Stimulated activated CD4-positive, alpha-beta T cell treated with anti-CD3 and anti-CD28 coated beads, Interleukin-15, amount 100 ng/mL, for 1 hour (primary cell): Measurements from ENCODE around the gene AFF2.
"Not testable (repeated sequence)": the region's sequence is repeated elsewhere in the genome, so short reads cannot be mapped to it uniquely, and the experiment has no call there.

Source experiments
- DNase-seq, 2 donors: peaks; one replicate each; pipeline ENCODE4 v3.0.0-alpha.2; 2020; ENCODE audit warnings: low read depth in 1 of 2, low spot score in 1 of 2

The AFF2 gene

DNA sequence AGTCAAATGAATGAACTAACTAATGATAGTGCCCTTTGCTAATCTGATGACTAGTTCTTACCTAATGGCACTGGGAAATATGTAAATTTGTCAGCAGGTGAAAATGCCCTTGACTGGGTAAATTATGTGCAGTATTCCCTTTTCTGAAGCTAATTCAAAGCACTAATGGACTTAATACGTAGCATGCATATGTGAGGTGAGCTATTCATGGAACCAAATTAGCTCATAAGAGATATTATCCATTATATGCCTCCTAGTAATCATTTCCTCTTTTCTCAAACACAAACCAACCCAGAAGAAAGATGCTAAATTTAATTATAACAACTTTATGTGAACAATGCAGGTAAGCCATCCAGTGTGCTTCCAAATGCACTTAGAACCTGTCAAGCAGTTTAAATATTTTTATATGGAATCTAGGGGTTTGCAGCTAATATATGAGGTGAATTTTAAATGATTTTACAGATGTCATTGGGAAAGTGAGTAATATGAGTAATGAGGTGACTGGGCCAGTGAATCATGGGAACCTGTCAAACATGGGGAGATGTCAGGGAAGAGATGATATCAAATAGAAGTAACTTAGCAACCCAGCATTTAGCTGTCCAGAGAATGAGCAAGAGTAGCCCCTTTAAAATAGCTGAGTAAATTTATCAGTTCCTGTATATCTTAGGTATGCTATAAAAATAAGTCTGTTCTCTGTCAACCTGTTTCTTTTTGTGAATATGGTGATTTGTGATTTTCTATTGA lies 315.0 kb downstream of the AFF2 start:
- DNase-seq = no peak

DNA sequence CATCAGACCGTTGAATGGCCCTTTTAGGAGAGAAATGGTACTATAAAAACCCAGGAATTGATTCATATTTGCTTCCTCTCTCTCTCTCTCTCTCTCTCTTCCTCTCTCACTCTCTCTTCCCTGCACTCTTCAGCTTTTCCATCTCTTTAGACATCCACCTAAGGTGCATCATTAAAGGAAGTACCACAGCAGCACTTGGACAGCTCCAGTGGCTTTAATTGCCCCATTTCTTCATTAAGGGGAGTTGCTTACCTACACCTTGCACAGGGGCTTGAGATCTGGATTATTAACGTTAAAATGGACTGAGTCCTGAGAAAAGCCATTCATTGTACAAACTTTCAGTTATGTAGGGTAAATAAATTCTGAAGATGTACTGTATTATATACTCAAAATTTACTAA lies 323.6 kb downstream of the AFF2 start:
- no peak for DNase-seq

DNA sequence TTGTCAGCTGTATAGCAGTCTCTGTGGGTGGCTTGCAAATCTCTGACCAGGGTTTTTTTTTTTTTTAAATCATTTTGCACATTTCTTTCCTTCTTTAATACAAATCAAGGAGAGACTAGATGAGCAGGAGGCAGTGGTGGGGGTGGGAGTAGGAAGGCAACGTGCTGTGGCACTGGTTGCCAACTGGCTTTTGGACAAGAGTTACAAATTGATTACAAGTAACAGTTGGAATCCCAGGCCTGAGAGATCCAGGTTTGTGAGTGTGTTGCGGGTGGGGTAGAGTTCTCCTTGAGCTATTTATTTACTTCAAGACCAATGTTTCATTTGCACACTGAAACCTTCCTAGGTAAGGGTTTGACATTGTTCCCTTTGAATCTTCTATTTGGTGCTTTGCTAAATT lies 325.3 kb downstream of the AFF2 start:
- DNase-seq = no peak

DNA sequence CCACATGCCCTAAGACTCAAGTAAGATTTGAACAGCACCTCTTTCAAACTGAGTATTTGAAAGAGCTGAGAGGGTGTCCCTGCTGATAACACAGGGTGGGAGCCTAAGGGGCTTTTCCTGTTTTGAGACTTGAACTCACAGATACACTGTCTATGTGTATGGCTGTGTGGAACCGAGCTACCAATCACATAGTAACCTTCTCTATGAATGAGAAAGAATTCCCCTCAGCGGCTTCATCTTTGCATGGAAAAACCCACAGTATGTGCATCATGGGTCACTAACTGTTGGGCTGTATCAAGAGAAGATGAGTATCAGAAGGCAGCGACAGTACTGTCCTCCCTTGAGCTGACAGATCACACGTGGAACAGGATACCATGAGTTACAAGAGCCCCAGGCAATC lies 336.3 kb downstream of the AFF2 start:
- no peak for DNase-seq

DNA sequence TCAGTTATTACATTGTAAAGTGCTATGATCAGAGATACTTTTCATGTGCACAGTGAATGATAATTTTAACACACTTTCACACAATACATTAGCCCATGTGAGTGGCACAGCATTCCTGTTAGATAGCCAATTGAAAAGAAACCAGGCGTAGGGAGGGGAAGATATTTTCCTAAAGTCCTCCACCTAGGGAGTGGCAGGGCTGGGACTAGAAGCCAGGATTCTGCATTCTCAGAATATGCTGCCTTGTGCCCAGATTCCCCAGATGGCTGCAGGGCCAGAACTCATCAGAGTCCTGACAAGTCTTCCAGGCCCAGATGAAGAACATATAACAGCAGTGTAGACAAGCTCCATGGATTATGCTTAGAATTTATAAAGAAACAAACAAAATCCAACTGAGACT lies 350.2 kb downstream of the AFF2 start:
- no peak for DNase-seq

DNA sequence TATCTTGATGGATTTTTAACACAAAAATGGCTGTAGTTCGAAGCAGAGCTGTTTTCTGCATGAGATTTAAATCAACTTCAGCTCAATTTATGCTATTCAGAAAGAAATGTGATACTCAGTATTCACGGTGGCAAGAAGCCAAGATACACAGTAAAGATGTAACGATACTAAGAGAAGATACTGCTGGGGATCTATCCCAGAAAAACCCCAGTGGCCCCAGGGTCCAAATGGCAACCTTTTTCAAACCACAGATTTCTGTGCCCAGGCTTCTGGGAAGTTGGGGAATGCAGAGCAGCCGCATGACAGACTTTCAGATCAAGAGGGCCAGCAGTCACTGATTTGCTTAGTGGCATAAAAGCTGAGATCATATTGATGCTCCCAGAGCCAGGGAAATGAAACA lies 353.9 kb downstream of the AFF2 start:
- DNase-seq = no peak

DNA sequence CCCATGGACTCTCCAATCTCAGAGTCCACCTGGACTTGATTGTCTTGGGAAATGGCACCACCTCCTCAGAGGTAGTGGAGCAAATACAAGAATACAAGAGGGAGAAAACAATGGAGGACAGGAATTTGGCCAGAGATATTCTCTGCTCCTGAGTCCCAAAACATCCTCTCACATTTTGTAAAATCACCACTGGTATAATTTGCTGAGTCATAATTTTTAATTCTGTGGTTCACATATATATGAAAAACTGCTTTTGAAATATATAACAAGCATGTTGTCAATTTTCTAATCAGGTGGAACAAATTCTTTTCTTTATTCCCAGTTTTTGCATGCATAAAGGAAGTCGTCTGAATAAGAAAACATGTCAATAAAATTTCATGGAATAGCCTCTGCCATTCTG lies 356.1 kb downstream of the AFF2 start:
- no peak for DNase-seq

DNA sequence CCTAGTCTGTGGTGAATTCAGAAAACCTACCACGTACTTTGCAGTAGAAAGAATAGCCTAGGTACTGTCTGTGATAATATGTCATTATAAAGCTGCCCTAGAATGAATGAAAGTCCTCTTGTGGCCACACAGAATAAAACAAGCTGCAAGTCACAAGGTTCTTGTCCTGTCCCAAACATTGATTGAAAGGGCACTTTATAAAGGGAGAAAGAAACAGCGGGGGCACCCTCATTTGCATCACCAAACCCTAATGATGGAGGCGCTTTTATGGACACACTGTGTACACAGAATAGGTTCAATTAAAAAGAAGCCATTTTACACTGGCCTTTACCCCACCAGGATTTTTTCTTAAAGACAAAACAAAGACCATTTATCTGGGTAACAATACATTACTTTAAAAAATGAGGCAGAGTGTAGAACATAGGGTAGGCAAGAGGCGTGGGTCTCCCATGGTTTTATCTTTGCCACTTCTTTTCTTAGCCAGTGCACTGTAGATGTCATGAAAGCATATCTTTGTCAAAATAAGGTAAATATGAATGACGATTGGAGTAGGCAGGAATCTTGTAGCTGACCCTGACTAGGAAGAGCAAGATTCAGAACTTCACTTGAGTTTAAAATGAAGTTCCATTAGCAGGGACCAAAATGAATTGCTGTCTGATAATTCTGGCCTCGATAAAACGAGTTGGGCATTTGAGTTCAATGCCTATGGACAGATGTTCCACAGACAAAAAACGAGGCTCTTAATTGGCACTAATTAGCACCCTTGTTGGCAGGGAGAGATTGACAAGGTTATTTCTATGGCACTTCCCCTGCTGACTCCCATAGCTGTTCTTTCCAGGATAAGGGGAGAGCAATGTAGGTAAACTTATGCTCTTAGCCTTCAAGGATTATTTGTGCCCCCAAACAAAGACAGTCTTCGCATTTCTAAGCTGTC lies 365.1 kb downstream of the AFF2 start:
- no peak for DNase-seq

DNA sequence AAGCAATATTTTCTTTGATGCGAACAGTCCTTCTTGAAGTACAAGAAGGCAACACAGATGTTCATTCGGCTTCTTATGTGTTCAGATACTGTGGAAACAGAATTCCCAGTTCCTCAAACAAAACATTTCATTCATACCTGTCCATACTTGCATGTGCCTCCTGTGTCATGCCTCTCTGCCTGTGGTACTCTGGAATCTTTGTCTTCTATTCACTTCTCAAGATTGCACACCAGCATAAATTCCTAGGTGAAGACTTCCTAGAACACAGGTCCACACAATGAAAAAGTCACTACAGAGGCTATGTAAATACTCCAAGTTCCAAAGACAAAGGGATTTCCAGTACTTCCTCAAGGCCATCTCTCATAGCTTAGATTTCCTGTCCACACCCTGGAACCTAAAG lies 367.2 kb downstream of the AFF2 start:
- no peak for DNase-seq

DNA sequence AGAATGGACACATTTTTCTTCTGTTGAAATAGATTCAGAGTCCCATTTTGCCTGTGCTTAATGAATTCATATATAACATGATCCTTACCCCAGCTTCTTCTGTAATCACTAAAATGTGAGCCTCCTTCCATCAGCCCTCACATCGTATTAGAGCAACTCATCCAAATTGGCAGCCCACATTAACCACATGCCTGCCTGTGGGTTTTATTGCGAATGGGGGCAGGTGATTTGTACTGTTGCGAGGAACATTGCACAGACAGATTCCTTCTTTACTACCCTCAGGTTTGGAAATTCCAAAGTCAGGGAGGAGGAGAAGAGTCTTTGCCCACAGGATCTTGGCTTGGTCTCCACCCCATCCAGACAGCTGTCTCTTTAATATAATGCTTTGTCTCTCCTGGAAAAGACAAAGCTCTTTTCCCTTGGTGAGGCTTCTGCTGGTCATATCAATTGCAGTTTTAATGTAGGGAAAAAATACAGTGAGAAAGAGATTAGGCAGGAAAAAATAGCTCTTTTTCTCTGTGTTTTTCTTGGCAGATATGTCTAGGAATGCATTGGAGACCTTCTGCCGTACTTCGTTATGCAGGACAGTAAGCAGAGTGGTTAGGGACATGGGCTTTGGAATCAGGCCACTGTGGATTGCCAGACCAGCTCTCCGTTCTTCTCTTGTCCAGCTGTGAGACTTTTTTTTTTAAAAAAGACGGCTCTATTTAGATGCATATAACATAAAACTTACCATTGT lies 371.2 kb downstream of the AFF2 start:
- no peak for DNase-seq

DNA sequence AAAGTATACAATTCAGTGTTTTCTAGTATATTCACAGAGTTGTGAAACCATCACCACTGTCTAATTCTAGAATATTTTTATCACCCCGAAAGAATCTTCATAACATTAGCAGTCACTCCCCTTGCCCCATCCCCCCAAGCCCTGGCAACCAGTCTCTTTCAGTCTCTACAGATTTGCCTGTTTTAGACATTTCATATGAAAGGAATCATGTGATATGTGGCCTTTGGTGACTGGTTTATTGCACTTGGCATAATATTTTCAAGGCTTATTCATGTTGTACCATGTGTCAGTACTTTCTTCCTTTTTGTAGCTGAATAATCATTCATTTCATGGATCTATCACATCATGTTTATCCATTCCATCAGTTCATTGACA lies 371.7 kb downstream of the AFF2 start:
- DNase-seq = no peak

DNA sequence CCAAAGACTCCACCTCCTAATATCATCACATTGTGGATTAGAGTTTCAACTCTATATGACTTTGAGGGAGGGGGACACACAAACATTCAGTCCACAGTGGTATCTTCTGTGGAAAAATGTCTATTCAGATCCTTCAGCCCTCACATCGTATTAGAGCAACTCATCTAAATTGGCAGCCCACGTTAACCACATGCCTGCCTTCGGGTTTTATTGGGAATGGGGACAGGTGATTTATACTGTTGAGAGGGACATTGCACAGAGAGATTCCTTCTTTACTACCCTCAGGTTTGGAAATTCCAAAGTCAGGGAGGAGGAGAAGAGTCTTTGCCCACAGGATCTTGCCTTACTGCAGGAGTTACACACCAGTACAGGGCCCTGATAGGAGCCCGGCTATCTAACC lies 372.5 kb downstream of the AFF2 start:
- no peak for DNase-seq

DNA sequence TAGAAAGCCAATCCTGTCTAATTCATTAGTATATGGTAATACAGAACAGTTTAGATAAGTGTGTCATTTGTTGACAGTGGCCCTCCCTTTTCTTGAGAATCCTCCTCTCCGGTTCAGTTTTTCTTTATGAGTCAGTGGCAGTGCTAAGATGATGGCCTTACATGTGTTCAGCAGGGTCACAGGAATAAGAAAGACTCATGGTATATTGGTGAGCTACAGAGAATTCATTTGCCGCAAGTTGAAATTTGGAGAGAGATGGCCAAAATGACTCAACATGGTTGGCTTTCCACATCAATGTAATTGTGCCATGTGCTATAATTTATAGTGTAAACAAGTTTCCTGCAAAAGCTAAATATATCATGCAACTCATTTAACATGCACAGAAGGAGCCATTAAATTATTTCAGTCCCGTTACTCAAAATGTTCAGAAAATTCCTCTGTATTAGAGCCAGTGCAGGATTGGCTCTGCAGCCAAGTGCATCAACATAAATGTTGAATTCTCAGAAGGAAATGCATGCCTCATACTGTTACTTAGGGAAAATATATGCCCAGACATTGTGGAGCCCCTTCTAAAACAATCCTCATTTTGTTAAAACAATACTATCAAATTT lies 374.3 kb downstream of the AFF2 start:
- DNase-seq = no peak

DNA sequence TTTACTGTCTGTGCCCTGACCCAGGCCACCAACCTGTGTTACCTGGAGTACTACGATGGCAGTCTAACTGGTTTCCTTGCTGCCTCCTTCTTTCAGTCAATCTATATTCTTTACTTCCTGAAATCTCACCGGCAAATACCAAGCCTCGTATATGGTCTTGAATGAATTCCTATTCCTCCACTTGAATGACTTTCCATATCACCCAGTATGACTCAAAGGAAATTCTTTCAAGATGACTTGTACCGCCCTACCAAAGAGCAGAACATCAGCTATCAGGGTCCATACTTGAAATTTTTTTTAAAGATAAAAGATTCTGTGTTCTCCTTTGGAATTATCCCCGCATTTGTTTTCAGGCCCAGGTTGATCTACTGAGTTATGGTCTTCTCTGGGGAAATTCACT lies 378.0 kb downstream of the AFF2 start:
- DNase-seq = no peak

DNA sequence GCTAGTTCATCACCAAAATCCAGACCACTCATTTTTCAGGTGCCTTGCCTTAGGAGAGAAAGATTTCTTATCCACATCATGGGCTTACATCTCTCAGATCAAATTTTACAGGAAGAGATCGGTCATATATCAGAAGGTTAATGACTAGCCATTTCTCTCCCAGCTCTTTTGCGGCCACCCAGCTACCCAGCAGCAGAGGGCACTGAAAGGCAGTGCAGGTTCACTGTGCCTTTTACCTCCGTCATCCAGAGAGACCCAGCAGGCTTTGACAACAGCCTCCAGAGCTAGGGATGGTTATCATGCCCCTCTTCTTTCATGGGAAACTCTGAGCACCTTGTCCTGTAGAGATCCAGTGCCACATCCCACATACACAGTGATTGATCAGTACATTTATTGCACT lies 384.8 kb downstream of the AFF2 start:
- DNase-seq = no peak

DNA sequence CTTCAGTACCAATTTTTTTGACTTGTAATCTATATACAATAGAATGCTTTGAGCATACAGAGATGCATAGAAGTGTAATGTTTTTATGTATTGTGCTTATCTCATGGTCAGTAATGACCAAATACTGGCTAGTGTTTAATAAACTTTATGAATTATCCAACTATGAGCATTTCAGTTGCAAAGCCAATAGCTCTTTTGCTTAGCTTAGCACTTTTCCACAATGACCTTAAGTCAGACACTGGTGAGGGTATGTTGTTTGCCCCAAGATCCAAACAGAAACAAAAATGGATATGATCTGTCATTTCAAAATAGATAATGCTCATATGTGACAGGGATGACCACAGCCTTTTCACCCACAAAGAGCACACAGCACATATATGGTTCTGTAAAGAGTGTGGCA lies 393.0 kb downstream of the AFF2 start:
- no peak for DNase-seq

DNA sequence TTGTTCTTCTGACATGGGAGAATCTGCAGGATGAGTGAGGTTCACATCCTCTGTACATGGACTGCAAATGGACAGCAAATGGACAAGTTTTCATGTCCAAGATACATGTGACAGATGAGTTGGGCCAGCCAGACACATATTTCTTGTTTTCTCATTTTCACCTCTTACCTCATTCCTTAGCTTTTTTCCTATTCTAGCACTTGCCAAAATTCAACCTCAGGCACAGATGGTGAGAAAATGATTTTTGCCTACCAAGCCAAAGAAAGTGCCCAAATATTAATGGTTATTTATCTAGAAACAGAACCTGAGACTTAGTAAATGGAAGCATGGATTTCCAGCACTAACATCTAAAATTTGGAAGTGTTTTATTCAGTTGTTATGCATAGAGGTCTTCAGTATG lies 402.2 kb downstream of the AFF2 start:
- DNase-seq = no peak

DNA sequence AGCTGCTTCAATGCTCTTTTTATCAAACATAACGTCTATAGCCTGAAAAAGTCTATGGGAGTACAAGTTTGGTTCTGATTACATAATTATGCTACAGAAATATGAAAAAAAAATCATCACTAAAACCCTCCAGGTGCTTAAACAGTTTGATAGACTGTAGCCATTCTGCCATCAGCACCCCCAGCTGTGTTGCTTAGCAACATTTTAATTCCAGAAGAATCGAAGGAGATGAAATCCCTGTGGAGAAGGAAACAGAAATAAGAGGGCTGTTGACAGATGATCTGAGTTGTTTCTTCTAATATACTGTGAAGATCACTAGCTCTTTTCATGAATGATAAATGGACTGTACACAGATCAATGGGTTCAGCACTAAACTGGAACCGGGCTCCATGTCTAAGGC lies 402.8 kb downstream of the AFF2 start:
- DNase-seq = no peak

DNA sequence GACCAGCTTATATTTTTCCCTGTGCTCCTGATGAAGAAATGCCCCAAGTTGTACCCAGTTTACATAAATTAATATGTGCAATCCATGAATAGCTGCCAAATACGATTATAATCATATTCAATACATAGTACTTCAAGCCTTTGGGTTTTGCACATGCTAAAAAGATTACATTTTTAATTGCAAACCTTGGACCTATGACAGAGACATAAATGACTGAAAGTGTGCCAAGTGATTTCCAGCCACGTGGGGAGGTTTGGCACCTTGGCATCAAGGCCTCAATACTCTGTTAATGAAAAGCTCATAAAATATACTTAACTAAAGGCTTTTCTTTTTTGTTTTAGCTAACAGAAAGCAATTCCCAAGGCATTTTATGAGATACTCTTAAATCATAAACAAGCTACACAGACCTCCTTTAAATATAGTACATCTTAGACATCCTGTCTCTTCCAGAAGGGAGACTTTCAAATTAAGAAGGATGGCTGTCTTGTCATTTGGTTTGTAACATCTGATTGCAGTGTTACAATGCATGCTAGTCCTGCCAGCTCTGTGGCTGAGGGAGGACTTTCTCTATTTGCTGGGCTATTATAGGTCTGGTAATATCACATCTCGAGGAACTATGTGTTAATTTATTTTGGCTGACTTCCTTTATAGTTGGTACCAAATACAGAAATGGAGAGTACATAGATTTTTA lies 404.1 kb downstream of the AFF2 start:
- no peak for DNase-seq

DNA sequence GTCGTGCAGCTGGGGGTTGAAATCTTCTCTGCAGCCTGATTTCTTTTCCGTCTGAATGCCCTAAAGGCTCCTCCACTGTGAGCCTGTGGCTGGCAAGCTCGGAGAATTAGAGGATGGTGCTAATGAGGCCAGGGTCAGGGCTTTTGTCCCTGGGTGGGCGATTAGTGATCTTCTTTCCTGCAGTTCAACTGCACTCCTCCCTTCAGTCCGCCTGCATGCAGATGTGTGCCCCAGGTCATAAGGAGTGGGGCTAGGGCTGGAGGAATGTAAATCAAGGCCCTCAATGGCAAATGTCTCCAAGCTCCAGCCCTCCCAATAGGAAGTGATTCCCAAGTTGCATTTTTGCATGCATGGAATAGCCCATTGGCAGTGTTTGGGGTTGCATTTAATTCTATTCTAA lies 405.0 kb downstream of the AFF2 start:
- no peak for DNase-seq

DNA sequence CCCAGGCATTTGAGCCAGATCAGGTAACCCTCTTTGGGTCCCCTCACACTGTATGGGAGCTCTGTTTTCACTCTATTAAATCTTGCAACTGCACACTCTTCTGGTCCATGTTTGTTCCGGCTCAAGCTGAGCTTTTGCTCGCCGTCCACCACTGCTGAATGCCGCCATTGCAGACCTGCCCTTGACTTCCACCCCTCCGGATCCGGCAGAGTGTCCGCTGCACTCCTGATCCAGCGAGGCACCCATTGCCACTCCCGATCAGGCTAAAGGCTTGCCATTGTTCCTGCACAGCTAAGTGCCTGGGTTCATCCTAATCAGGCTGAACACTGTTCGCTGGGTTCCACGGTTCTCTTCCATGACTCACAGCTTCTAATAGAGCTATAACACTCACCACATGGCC lies 406.2 kb downstream of the AFF2 start:
- DNase-seq = not testable (repeated sequence)
